D721Med (cell line): Measurements from ENCODE around the gene NTN4.
"Not testable (repeated sequence)": the region's sequence is repeated elsewhere in the genome, so short reads cannot be mapped to it uniquely, and the experiment has no call there.

Source experiments
- DNase-seq: peaks from one replicate; pipeline ENCODE4 v3.0.0; 2011; ENCODE audit warnings: low spot score; ENCODE audit not compliant: insufficient read length
- FAIRE-seq: peaks from 2 replicates; lab custom pipeline; 2011; peaks lifted over from hg19 to GRCh38; lab: Jason Lieb, UNC
- TF ChIP-seq, protein P1 (sequence below): IDR thresholded peaks from 2 replicates; pipeline ENCODE4 v1.5.1; 2012; ENCODE audit warnings: mild to moderate bottlenecking, control low read depth; ENCODE audit not compliant: insufficient read depth; ENCODE audit errors: missing control alignments

The NTN4 gene

GRCh38 chr12:95694136-95694535 is 96.4 kb downstream of the NTN4 start:
- DNase-seq (no peak), FAIRE-seq (no peak)
- TF ChIP-seq, protein P1, sequence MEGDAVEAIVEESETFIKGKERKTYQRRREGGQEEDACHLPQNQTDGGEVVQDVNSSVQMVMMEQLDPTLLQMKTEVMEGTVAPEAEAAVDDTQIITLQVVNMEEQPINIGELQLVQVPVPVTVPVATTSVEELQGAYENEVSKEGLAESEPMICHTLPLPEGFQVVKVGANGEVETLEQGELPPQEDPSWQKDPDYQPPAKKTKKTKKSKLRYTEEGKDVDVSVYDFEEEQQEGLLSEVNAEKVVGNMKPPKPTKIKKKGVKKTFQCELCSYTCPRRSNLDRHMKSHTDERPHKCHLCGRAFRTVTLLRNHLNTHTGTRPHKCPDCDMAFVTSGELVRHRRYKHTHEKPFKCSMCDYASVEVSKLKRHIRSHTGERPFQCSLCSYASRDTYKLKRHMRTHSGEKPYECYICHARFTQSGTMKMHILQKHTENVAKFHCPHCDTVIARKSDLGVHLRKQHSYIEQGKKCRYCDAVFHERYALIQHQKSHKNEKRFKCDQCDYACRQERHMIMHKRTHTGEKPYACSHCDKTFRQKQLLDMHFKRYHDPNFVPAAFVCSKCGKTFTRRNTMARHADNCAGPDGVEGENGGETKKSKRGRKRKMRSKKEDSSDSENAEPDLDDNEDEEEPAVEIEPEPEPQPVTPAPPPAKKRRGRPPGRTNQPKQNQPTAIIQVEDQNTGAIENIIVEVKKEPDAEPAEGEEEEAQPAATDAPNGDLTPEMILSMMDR = no peak

DNA sequence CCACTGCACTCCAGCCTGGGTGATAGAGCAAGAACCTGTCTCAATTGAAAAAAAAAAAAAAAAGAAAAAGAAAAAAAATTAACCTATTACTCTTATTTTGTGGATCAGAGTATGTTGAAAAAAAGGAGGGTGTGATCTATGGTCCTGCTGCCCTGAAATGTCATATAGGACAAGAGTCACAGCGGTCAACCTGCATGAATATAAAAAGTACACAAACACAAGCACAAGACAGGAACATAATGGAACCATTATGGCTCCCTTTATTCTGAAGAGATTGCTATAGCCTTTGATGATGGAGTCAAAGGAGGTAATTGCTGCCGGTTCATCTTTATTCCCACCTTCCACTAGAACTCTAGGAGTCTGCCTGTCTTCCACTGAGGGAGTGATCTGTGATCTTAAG is 96.9 kb downstream of the NTN4 start:
- DNase-seq (no peak), FAIRE-seq (no peak)
- TF ChIP-seq, protein P1 = no peak

DNA sequence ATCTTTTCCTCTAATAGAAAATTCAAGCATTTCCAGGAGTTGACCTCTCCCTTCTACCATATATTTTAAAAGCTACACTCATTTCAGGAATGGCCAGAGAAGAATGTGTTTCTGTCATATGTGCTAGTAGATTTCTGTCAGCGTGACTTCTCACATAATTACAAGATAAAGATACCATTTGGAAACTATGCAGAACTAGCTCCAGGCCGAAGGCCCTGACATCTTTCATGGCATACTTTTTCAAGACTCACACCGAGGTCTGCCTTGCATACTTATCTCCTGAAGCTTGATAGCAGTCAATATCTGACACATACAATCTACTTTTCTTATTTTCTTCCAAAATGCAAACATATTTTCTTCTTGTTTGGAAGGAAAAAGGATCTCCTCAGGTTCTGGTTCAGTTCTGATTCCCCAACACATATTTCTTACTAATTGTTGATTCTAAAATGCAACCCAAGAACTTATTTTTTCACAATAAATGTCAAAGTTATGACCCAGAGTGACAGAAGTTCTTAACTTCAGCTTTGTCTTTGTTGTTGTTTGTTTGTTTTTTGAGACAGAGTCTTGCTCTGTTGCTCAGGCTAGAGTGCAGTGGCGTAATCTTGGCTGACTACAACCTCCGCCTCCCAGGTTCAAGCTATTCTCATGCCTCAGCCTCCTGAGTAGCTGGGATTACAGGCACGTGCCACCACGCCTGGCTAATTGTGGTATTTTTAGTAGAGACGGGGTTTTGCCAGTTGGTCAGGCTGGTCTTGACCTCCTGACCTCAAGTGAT is 99.5 kb downstream of the NTN4 start:
- TF ChIP-seq, protein P1 = no peak
- DNase-seq (no peak), FAIRE-seq (no peak)

GRCh38 chr12:95687937-95688336 is 102.6 kb downstream of the NTN4 start:
- FAIRE-seq = no peak
- TF ChIP-seq, protein P1 = no peak
- DNase-seq = no peak

GRCh38 chr12:95683418-95683817 is 107.1 kb downstream of the NTN4 start:
- no peak for DNase-seq
- no peak for FAIRE-seq
- TF ChIP-seq, protein P1 = no peak

DNA sequence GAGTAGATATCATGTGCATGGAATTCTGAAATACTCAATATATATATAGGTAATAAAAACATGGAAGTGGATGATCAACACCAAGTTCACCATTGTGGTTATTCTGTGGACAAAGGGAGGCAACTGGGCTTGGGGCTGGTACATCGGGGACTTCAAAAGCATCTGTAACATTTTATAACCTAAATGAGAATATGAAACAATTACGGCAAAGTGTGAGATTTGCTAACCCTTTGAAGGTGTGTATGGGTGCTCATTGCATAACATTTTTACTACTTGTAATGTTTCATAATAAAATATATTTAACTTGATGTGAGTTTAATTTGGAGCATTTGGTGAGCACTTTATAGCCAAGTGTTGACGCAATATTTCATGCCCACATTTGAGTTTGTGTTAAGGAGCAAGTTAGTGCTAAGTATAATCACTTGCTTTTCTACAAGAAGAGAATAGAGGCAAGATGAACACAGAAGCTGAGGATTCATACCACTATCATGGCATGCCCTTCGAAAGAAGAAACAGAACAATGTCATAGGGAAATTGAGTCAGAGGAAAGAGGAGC is 109.3 kb downstream of the NTN4 start:
- FAIRE-seq = no peak
- DNase-seq = no peak
- TF ChIP-seq, protein P1 = no peak

- no peak for FAIRE-seq
- TF ChIP-seq, protein P1 = no peak
- no peak for DNase-seq
Measured at GRCh38 chr12:95678684-95679083, 111.9 kb downstream of the NTN4 start.

DNA sequence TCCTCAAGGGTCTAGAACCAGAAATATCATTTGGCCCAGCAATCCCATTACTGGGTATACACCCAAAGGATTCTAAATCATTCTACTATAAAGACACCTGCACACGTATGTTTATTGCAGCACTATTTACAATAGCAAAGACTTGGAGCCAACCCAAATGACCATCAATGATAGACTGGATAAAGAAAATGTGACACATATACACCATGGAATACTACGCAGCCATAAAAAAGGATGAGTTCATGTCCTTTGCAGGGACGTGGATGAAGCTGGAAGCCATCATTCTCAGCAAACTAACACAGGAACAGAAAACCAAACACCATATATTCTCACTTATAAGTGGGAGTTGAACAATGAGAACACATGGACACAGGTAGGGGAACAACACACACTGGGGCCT is 112.8 kb downstream of the NTN4 start:
- not testable (repeated sequence) for FAIRE-seq, DNase-seq
